Measurements from ENCODE around the gene RFX5.
"Not testable (repeated sequence)": the region's sequence is repeated elsewhere in the genome, so short reads cannot be mapped to it uniquely, and the experiment has no call there.

RFX5 gene

DNA sequence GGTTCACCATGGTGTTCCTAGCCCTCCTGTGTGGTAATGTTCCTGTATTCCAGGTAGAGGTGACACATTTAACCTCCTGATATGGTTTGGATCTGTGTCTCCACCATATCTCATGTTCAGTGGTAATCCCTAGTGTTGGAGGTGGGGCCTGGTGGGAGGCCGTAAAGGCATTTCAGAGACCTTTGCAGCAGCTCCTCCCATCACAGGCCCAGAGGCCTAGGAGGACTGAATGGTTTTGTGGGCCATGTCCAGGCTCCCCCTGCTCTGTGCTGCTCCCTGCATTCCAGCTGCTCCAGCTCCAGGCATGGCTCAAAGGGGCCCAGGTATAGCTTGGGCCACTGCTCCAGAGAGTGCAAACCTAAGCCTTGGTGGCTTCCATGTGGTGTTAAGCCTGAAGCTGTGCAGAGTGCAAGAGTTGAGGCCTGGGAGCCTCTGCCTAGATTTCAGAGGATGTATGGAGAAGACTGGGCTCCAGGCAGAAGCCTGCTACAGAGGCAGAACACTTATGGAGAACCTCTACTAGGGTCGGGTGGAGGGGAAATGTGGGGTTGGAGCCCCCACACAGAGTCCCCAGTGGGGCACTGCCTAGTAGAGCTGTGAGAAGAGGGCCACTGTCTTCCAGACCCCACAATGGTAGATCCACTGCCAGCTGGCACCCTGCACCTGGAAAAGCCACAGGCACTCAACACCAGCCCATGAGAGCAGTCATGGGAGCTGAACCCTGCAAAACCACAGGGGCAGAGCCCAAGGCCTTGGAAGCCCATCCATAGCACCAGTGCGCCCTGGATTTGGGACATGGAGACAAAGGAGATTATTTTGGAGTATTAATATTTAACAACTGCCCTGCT is 15.5 kb upstream of the RFX5 start:
- DNase-seq (ENCODE audit: insufficient read length, low spot score) (no peak), FAIRE-seq (no peak)

DNA sequence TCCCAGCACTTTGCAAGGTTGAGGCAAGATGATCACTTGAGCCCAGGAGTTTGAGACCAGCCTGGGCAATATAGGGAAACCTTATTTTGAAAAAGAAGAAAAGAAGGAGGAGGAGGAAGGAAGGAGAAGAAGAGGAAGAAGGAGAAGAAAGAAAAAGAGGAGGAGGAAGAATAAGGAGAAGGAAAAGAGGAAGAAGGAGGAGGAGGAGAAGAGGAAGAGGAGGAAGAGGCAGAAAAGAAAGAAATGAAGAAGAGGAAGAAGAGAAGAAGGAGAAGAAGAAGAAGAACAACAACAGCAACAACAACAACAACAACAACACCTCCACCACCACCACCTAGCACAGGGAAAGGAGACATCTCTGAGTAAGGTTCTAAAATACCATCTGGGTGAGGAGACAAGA is 14.8 kb upstream of the RFX5 start:
- DNase-seq (ENCODE audit: insufficient read length, low spot score) (no peak), FAIRE-seq (no peak)

DNA sequence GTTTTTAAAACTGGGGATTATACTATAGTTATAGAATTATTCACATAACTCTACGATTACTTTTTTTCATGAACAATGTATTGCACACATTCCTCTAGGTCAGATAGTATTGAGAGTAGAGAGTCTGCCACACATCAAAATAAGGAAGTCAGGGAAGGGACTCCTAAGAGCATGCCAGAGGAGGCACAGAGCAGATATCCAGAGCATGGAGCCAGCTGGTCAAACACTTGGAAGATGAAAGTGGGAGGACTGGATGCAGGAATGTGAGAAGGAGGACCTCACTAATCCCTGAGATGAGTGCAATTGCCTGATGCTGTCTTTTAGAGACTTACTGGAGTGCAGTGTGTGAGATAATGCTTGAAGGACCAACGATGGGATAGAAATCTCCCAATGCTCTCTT is 9.6 kb upstream of the RFX5 start:
- no peak for FAIRE-seq
- DNase-seq (ENCODE audit: insufficient read length, low spot score), result no peak

DNA sequence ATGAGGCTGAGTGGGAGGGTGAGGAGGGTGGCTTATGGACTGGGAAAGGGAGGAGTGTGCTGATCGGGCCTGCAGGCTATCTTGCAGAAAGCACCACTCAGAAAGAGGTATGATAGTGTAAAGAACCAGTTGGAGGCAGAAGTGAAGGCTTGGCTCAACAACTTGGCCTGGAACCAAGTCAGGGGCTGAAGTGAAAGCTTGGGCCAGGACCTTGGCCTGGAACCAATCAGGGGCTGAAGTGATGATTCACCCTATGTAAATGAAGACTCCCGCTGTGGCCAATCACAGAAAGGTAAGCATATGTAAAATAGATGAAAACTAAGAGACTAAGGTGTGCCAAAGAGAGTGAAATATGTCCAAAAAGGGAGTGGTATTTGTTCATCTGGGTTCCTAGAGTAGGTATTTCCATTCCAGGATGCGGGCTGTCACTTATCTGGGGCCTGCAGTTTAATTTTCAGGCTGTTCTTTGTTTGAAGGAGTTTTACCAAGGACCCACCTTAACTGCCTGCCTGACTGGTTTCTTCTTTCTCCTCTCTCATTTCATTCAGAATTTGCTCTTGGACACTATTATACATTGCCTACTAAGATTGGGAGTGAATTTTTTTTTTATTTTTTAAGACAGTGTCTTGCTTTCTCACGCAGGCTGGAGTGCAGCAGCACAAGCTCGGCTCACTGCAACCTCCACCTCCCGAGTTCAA is 5.1 kb upstream of the RFX5 start:
- no peak for FAIRE-seq
- no peak for DNase-seq (ENCODE audit: insufficient read length, low spot score)

DNA sequence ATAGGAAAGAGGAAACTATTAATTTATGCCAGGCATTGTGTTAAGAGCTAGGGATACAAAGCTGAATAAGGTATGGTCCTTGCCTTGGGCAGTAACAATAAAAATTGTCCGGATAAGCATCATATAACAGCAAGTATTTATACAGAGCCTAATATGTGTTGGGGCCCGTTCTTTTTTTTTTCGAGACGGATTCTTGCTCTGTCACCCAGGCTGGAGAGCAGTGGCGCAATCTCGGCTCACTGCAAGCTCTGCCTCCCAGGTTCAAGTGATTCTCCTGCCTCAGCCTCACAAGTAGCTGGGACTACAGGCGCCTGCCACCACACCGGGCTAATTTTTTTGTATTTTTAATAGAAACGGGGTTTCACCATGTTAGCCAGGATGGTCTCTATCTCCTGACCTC is 3.3 kb upstream of the RFX5 start:
- not testable (repeated sequence) for DNase-seq (ENCODE audit: insufficient read length, low spot score); FAIRE-seq

DNA sequence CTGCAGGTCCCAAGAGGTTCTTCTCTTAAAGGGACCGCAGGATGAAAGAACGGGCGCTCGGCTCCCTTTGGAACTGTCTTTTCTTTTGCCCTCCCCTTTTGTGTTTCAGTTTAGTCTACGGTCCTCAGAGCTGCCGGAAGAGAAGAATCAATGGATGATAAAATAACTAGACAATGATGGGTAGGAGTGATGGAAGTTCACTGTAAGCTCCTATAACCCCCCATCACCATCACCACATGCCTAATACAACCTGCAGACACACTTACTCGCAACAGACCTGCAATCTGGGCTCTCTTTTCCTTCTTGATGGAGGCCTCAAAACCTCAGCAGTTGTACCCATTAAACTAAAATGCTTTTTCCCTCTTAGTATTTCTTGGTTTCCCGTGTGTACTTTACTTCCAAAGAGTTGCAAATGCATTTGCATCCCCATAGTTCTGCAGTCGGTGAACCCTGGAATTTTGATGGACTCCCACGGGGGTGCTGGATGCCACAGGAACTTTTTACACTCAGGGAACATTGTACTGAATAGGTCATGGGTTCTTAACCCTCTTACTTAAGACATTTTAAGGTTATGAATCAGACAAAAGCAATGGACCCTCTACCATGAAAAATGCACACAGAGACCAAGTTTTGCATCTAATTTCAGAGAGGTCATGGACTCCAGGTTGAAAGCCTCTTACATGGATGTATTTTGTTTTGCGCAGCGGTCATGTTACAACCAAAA is 633 bp upstream of the RFX5 start:
- FAIRE-seq (no peak), DNase-seq (ENCODE audit: insufficient read length, low spot score) (no peak)

DNA sequence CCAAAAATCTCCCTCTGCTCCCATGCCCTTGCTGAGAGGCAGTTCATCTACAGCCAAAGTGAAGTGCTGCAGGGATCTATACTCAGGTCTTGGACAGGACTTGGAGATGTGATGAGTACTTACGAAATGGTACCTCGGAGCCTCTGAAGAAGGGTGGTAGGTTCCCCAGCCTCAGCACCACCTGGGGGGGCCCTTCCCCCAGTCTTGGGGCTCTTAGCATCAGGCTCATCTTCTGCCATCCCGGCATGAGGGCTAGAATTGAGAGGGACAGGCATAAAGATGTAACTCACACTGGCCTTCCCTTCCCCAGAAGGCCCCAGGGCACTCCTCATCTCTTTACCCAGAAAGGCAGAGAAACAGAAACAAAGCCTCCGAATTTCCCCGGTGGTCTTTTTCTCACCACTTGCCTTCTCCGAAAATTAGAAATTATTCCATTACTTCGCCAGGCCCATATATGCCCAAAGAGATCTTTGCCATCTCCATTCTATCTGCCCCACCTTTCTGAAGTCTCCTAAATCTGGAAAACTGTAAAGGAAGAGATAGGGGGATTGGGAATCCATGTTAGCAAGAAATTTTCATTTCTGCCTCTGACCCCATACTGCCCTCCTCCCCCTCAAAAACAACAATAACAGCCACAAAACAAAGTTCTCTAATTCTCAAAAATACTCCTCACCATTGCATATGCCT is 827 bp downstream of the RFX5 start:
- DNase-seq (ENCODE audit: insufficient read length, low spot score) (no peak), FAIRE-seq (no peak)

DNA sequence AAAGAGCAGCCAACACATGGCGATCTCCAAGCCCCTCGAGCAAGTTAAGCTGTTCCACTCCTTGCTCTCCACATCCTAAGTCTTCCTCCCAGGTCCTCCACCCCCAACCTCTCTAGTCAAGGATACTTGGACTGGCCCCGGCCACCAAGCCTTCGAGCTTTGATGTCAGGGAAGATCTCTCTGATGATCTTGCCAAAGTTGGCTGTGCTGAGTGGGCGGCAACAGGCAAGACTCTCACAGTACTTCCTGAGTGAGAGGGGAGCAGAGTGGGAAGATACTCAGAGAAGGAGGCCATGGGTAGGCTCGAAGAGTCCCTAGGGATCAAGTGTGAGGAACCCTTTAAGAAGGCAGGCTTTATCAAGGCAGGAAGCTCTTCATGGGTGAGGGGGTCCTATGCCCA is 2.8 kb downstream of the RFX5 start:
- DNase-seq (ENCODE audit: insufficient read length, low spot score) (no peak), FAIRE-seq (no peak)

DNA sequence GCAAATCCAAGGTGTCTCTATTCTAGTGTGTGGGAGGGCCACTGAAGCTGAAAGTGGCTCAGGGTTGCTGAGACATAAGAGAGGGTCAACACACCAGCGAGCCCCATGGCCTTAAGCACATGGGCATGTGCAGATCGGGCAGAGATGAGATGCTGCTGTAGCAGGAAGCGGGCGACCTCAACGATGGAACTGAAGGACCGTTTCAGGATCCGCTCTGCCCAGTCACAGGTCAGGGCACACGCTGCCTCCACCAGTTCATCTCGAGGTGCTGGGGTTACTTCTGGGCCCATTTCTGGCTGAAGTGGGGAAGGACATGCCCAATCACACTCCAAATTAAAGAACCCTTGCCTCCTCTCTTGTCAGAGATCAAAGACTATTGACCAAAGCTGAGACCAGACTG is 3.5 kb downstream of the RFX5 start:
- DNase-seq (ENCODE audit: insufficient read length, low spot score), result no peak
- no peak for FAIRE-seq

DNA sequence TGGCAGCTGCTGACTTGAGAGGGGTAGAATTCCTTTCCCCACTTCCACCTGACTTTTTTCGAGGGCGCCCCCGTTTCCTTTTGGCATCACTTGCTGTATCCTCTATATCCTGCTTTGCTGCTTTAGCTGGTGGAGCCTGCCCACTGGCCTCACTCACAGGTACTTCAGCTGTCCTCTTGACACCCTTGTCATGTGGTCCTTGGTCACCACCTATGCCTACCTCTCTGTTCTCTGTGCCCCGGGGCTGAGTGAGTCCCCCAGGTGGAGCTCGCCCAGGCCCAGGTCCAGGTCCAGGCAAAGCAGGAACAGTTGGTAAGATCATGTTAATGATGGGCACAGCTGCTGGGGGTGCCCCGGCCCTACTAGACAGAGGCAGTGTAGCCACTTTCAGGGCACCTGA is 4.5 kb downstream of the RFX5 start:
- DNase-seq (ENCODE audit: insufficient read length, low spot score) (no peak), FAIRE-seq (no peak)

DNA sequence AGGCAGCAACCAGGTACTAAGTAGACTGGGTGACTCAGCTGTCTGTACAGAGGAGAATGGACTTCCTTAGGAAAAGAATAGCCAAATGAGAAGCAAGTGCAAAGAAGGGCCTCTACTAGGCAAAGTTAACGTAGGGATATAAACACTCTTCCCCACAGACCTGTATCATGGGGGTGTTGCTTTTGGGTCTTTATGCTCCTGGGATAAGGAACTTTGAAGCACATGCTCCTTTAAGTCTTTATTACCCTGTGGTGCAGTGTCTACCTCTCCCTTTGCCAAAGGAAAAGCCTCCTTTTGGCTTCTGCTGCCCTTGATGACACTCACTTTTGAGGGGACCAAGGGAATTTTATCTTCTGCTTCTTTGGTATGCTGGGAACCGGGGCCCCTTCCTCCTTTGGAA is 5.0 kb downstream of the RFX5 start:
- FAIRE-seq, result no peak

DNA sequence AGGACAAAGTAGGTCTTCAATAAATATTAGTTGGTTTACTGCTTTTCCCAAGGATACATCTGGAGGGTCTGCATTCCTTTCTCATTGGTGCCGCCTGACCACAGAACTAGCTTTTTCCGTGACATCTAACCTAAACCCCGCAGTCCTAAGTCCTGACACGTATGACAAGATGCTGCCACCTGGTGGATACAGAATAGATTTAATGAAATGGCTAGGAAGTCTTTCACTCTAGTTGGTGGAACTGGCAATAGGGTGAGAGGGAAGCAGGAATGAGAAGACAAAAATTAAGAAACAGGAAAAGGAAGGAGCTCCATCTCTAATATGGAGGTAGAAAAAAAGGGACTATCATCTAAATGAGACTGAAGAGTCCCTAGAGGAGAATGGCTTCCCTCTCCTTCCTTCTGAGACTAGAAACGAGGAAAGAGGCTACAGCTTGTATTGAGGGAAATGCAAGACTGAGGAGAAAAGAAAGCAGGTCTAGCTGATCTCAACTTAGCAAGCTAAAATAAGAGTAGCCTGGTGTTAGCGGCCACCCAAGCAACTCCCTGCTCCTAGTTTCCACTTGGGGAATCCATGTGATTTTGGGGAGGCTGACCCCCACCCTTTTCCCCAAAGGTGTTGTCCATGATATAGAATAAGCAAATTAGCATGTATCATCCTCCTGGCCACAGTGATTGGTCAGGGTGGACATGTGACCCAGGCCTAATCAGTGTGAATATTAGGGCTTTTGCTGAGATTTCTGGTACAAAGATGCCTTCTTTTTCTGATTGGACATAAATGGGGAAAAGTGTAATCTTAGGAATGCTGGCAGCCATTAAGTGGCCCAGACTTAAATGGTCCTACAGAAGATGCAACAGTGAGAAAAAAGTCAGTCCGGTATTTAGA is 5.9 kb downstream of the RFX5 start:
- FAIRE-seq, result peak; percentile 89
- DNase-seq (ENCODE audit: insufficient read length, low spot score), result no peak

More for the DNA sequence above, 5.0 kb downstream of the RFX5 start:
- no peak for DNase-seq (ENCODE audit: insufficient read length, low spot score)

DNA sequence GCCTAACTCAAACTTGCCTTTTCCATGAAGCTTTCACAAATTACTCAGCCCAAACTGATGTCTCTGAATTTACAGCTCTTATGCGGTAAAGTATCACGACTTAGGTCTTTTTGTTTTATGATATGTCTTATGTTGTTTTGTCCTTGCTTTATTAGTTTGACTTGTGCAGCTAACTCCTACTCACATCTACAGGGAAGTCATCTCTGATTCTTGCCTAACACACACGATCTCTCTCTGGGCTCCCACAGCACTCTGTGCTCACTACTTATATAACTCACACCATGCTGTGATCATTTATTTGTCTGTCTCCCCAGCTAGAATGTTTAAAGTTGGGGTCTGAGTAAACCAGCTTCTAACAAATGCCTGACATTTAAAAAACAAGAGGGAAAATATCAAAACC is 10.5 kb downstream of the RFX5 start:
- peak; percentile 40 for FAIRE-seq
- no peak for DNase-seq (ENCODE audit: insufficient read length, low spot score)

DNA sequence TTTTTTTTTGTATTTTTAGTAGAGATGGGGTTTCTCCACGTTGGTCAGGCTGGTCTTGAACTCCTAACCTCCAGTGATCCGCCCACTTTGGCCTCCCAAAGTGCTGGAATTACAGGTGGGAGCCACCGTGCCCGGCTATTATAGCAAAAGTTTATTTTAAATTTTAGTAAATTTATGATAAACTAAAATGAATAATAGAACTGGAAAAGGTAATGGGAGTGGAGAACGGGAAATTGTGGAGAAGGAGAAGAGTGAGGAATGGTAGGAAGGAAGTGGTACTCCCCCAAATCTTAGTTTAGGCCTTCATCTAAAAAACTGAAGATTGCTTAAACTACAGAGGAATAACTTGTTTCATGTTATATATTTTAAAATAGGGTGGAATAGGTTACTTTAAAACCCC is 12.2 kb downstream of the RFX5 start:
- no peak for FAIRE-seq

DNA sequence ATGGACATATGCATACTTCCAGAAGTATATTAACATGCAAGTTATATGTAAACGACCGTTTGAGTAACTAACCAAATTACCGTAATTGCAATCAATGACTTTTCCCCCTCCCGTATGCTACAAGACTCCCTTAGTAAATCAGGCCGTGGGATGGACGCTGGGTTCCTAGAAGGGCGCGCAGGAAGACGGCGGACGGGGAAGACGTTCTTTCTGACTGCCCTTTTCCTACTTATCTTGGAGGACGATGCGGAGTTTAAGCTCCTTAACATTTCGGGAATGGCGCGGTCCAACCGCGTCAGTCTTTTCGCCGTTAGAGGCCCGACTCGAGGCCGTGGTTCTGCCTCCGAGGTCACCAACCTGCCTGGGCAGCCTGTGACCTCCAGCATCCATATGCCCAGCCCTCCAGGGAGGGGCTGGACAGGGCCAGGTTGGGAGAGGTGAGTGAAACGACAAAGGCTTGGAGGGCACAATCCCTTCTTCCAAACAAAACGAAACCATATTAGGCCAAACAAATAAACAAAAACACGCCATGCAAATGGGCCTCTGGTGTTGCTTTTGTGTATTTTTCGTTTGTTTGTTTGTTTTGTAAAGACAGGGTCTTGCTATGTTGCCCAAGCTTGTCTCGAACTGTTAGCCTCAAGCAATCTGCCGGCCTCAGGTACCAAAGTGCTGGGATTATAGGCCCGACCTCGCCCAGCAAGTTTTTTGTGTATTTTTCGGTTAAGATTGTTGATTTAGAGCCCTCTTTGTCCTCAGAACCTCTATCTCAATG is 19.0 kb downstream of the RFX5 start:
- DNase-seq (ENCODE audit: insufficient read length, low spot score) (no peak), FAIRE-seq (peak; percentile 14)

More for the DNA sequence above, 12.2 kb downstream of the RFX5 start:
- no peak for DNase-seq (ENCODE audit: insufficient read length, low spot score)

DNA sequence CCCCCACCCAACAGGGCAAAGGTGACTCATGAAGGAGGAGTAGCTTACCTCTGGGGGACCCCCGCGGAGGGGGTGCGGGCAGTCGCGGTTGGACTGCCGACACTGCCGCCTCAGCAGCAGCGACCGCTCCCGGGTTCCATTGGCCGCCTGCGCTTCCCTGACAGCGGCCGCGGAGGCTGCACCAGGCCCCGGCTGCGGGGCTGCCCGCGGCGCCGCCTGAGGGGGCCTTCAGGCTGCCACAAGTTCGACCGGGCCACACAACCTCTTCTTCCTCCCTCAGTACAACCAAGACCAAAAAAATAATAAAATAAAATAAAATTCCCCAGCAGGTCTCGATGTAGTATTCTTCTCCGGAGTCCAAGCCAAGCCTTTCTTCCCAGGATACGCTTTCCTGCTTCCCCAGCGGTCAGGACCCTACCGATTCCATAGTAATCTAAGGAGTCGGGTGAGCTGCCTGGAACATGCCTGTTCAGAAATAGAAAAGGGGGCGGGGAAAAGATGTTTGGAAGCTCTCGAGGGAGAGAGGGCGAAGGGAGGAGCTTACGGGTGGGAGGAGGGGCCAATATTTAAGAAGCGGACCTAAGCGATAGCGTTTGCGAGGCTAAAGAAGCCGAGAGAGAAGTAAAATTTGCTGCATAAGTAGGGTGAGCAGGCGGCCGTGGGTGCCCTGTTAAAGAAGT is 19.7 kb downstream of the RFX5 start, which contains the start of gene PI4KB:
Gene PI4KB (minus strand): TSS at position 194 of the 680 bp plus-strand sequence. CDS start 10,935 bp downstream, outside the sequence.
- DNase-seq (ENCODE audit: insufficient read length, low spot score) (peak; percentile 89), FAIRE-seq (peak; percentile 97)

DNA sequence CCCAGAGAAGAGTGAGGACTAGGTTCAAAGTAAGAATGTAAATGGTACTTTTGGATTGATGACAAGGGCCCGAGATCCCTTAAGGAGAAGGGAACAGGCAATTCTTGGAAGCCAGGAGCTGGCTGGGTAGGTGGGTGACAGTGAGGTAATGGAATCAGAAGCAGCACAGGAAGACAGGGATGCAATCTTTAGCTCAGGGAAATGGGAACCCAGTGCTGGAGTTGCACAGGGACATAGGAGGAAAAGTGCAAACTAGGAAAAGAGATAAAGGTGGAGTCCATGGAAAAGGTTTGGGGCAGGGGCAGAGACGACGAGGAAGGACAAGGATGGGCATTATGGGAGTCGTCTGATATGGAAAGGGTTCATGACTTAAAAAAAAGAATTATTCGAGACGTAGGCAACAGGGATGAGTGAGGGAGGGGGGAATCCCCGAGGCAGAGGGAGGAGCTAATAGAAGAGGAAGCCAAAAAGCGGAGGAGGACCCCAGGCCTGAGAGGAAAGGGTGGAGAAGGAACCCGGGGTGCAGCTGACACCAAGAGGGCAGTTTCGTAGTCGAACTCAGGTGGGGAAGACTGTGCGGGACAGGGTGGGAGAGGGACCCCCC is 20.3 kb downstream of the RFX5 start:
- FAIRE-seq (peak; percentile 89), DNase-seq (ENCODE audit: insufficient read length, low spot score) (peak; percentile 68)
